ENCODE results near the gene PDZK1IP1.

PDZK1IP1 gene, protein sequence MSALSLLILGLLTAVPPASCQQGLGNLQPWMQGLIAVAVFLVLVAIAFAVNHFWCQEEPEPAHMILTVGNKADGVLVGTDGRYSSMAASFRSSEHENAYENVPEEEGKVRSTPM

DNA sequence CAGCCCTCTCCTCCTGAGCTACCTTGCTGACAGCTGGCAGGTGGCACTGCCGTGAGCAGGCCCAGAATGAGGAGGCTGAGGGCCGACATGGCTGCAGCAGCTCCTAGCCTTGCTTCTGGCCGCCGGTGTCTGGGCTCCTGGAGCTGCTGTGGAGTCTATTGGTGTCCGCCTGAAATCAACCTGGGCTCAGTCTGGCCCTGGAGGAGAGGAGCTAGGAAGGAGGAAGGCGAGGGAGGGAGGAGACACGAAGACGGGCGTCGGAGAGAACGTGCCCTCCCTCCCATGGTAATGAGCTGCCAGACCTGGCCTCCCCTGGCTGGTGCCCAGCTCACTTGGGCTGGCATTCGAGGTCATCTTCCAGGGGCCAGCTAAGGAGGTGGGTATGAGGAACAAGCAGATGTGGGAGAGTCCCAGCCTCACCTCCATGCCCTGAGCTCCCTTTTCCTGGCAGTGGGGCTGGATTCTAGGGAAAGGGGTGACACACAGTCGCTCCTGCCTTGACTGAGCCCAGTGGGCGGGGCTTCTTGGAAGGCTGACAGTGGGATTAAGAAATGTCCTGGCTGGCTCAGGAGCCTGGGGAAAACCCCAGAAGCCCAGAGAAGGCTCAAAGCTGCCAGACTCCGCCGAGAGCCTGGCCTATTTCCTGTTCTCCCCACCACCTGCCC, at the start of gene PDZK1IP1:
TSS of gene PDZK1IP1 (minus strand) at position 193 of the 665 bp plus-strand sequence. CDS start at position 89, 104 bp downstream.
- no peak for DNase-seq (ENCODE audit: extremely low read depth, insufficient read length)
- TF ChIP-seq, protein P1, sequence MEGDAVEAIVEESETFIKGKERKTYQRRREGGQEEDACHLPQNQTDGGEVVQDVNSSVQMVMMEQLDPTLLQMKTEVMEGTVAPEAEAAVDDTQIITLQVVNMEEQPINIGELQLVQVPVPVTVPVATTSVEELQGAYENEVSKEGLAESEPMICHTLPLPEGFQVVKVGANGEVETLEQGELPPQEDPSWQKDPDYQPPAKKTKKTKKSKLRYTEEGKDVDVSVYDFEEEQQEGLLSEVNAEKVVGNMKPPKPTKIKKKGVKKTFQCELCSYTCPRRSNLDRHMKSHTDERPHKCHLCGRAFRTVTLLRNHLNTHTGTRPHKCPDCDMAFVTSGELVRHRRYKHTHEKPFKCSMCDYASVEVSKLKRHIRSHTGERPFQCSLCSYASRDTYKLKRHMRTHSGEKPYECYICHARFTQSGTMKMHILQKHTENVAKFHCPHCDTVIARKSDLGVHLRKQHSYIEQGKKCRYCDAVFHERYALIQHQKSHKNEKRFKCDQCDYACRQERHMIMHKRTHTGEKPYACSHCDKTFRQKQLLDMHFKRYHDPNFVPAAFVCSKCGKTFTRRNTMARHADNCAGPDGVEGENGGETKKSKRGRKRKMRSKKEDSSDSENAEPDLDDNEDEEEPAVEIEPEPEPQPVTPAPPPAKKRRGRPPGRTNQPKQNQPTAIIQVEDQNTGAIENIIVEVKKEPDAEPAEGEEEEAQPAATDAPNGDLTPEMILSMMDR (IDR thresholded peaks at IDR 0.05; ENCODE audit: insufficient read depth, low read length, poor library complexity, severe bottlenecking): no peak
- Histone ChIP-seq H3K27me3 (replicated peaks; ENCODE audit: control insufficient read depth, insufficient read depth, low read length) (peaks cover 2% of the 10 kb centered on the region), H3K36me3 (ENCODE audit: control insufficient read depth, insufficient read depth, low read length) (no peaks in the 10 kb centered on the region), H3K4me3 (replicated peaks; ENCODE audit: low read depth, low read length) (no peak within 1 kb of the TSS)

- Histone ChIP-seq H3K27me3 (replicated peaks; ENCODE audit: control insufficient read depth, insufficient read depth, low read length) (no peaks in the 10 kb centered on the region), H3K4me3 (replicated peaks; ENCODE audit: low read depth, low read length) (no peak overlapping the region), H3K36me3 (ENCODE audit: control insufficient read depth, insufficient read depth, low read length) (no peaks in the 10 kb centered on the region)
- no peak for DNase-seq (ENCODE audit: extremely low read depth, insufficient read length)
- TF ChIP-seq, protein P1 (IDR thresholded peaks at IDR 0.05; ENCODE audit: insufficient read depth, low read length, poor library complexity, severe bottlenecking): no peak
Observed at GRCh38 chr1:47238935-47239592, 49.2 kb upstream of the PDZK1IP1 start.

- no peak for DNase-seq (ENCODE audit: extremely low read depth, insufficient read length)
- no peak overlapping the region for H3K4me3 ChIP-seq (replicated peaks; ENCODE audit: low read depth, low read length)
- TF ChIP-seq, protein P1 (IDR thresholded peaks at IDR 0.05; ENCODE audit: insufficient read depth, low read length, poor library complexity, severe bottlenecking): no peak
- H3K36me3 ChIP-seq (ENCODE audit: control insufficient read depth, insufficient read depth, low read length): no peaks in the 10 kb centered on the region
- H3K27me3 ChIP-seq (replicated peaks; ENCODE audit: control insufficient read depth, insufficient read depth, low read length): peaks cover 4% of the 10 kb centered on the region
Observed at GRCh38 chr1:47235806-47236205, 46.0 kb upstream of the PDZK1IP1 start.

- peaks cover 4% of the 10 kb centered on the region for H3K27me3 ChIP-seq (replicated peaks; ENCODE audit: control insufficient read depth, insufficient read depth, low read length)
Observed at GRCh38 chr1:47235241-47235681, 45.4 kb upstream of the PDZK1IP1 start.

DNA sequence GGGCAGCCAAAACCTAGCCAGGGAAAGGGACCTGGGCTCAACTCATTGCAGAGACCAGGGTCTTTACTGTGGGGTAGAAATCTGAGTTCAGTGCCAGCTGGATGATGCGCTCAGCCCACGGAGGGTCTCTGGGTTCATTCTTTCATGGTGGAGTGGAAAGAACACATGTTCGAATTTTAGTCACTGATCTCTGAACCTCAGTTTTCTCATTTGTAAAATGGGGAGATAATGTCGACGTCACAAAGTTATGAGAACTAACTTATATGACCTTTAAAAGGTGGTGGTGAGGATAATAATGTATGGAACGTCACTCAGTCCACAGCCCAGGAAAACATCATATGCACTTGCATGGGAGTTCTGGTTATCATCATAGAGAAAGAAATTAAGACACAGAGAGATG, 43.4 kb upstream of the PDZK1IP1 start:
- no peak overlapping the region for H3K4me3 ChIP-seq (replicated peaks; ENCODE audit: low read depth, low read length)
- TF ChIP-seq, protein P1 (IDR thresholded peaks at IDR 0.05; ENCODE audit: insufficient read depth, low read length, poor library complexity, severe bottlenecking): no peak
- H3K36me3 ChIP-seq (ENCODE audit: control insufficient read depth, insufficient read depth, low read length): no peaks in the 10 kb centered on the region
- peaks cover 8% of the 10 kb centered on the region for H3K27me3 ChIP-seq (replicated peaks; ENCODE audit: control insufficient read depth, insufficient read depth, low read length)
- no peak for DNase-seq (ENCODE audit: extremely low read depth, insufficient read length)

More at GRCh38 chr1:47235241-47235681, 45.4 kb upstream of the PDZK1IP1 start:
- Histone ChIP-seq H3K4me3 (replicated peaks; ENCODE audit: low read depth, low read length) (no peak overlapping the region), H3K36me3 (ENCODE audit: control insufficient read depth, insufficient read depth, low read length) (no peaks in the 10 kb centered on the region)
- TF ChIP-seq, protein P1 (IDR thresholded peaks at IDR 0.05; ENCODE audit: insufficient read depth, low read length, poor library complexity, severe bottlenecking): no peak
- no peak for DNase-seq (ENCODE audit: extremely low read depth, insufficient read length)
